ENCODE results near the gene BAIAP2. TPM values are rescaled to one million over a fixed set of nuclear protein-coding genes. Genes with fewer than 3 reads are reported as not detected.

The BAIAP2 gene
- total RNA-seq, 1 donor from 2014 or later, result 7.3 TPM

DNA sequence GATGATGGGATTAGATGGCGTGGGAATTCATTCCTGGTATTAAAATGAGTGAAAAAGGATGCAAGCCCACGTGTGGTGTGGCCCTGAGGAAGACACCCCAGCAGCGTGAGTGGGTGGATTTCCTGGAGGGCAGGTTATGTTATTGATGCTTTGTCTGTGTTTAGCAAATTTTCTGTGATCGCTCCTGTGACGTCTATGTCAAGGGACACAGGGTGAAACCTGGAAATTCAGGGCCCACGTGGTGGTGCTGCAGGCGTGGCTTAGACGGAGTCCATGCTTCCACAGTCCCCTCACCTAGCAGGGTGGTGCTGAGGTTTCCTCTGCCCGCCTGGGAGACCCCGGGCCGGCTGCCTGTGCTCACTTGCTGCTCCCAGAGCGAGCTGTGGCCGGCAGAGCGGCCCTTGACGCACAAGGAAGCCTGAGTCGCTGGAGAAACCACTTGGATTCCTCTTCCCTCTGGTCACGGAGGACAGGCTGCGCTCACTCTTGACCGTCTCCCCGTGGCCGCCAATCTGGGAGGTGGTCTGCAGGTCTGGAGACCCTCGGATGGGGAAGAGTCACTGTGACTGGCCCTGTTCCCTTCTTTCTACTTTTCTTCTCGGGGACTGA lies 23.4 kb downstream of the BAIAP2 start:
- H3K4me3 ChIP-seq (ENCODE audit: low read length in 3 of 3), result no peak overlapping the region
- peaks cover 6 to 17% (median 8%) of the 10 kb centered on the region in 3 donors for H3K4me1 ChIP-seq (ENCODE audit: control insufficient read depth in 3 of 3, insufficient read depth in 3 of 3, low read length in 3 of 3)
- H3K36me3 ChIP-seq (ENCODE audit: control insufficient read depth in 3 of 3, insufficient read depth in 3 of 3, low read length in 3 of 3), result peaks cover 0 to 2% (median 0%) of the 10 kb centered on the region in 3 donors
- H3K9me3 ChIP-seq (ENCODE audit: control insufficient read depth in 3 of 3, low read length in 3 of 3), result no peaks in the 10 kb centered on the region
- peak overlapping the region in 1 of 3 donors; percentile 16 for H3K9ac ChIP-seq (ENCODE audit: low read depth in 1 of 3, low read length in 3 of 3)
- no peak overlapping the region for H3K27ac ChIP-seq (ENCODE audit: low read depth, low read length)
- no peaks in the 10 kb centered on the region for H3K27me3 ChIP-seq (ENCODE audit: control insufficient read depth in 3 of 3, insufficient read depth in 3 of 3, low read length in 3 of 3)

DNA sequence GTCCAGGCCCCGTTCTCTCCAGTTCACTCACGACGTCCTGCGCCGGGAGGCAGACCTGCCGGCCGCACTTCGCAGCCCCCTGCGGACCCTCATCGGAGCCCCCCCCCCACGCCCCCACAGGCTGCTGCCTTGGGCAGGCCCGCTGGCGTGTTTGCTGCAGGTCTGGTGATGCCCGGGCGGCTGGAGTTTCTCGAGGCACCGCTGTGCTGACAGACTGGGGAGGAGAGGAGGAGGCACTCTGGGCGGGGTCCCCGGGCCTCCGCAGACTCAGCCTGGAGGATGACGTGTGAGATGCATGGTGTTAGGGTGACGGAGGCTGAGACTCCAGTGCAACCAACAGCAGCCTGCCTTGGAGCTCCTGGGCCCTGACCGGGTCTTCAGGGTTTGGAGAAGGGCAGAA lies 24.1 kb downstream of the BAIAP2 start:
- peaks cover 6 to 23% (median 12%) of the 10 kb centered on the region in 3 donors for H3K4me1 ChIP-seq (ENCODE audit: control insufficient read depth in 3 of 3, insufficient read depth in 3 of 3, low read length in 3 of 3)
- no peak overlapping the region for H3K9ac ChIP-seq (ENCODE audit: low read depth in 1 of 3, low read length in 3 of 3)
- H3K27ac ChIP-seq (ENCODE audit: low read depth, low read length), result no peak overlapping the region
- peaks cover 0 to 2% (median 0%) of the 10 kb centered on the region in 3 donors for H3K36me3 ChIP-seq (ENCODE audit: control insufficient read depth in 3 of 3, insufficient read depth in 3 of 3, low read length in 3 of 3)
- peaks cover 0 to 3% (median 0%) of the 10 kb centered on the region in 3 donors for H3K27me3 ChIP-seq (ENCODE audit: control insufficient read depth in 3 of 3, insufficient read depth in 3 of 3, low read length in 3 of 3)
- H3K9me3 ChIP-seq (ENCODE audit: control insufficient read depth in 3 of 3, low read length in 3 of 3), result no peaks in the 10 kb centered on the region
- no peak overlapping the region for H3K4me3 ChIP-seq (ENCODE audit: low read length in 3 of 3)

DNA sequence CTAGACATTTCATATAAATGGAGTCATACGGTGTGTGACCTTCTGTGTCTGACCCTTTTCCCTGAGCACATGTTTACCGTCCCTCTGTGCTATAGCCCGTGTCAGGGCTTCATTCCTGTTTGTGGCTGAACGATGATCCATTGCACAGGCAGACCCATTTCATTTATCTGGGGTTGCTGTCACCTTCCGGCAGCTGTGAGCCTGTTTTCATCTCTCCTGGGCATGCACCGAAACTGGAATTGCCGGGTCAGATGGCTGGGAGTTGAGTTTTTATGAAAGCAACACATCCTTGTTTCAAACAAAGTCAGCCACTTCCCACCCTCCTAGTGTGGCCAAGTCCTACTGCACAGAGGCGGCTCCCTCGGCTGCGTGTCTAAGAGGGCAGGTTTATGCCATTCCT lies 25.5 kb downstream of the BAIAP2 start:
- H3K4me1 ChIP-seq (ENCODE audit: control insufficient read depth in 3 of 3, insufficient read depth in 3 of 3, low read length in 3 of 3), result peaks cover 13 to 37% (median 26%) of the 10 kb centered on the region in 3 donors
- no peaks in the 10 kb centered on the region for H3K9me3 ChIP-seq (ENCODE audit: control insufficient read depth in 3 of 3, low read length in 3 of 3)
- H3K4me3 ChIP-seq (ENCODE audit: low read length in 3 of 3), result no peak overlapping the region
- H3K27me3 ChIP-seq (ENCODE audit: control insufficient read depth in 3 of 3, insufficient read depth in 3 of 3, low read length in 3 of 3), result peaks cover 0 to 3% (median 0%) of the 10 kb centered on the region in 3 donors
- H3K36me3 ChIP-seq (ENCODE audit: control insufficient read depth in 3 of 3, insufficient read depth in 3 of 3, low read length in 3 of 3), result peaks cover 0 to 2% (median 0%) of the 10 kb centered on the region in 3 donors
- no peak overlapping the region for H3K27ac ChIP-seq (ENCODE audit: low read depth, low read length)
- no peak overlapping the region for H3K9ac ChIP-seq (ENCODE audit: low read depth in 1 of 3, low read length in 3 of 3)

DNA sequence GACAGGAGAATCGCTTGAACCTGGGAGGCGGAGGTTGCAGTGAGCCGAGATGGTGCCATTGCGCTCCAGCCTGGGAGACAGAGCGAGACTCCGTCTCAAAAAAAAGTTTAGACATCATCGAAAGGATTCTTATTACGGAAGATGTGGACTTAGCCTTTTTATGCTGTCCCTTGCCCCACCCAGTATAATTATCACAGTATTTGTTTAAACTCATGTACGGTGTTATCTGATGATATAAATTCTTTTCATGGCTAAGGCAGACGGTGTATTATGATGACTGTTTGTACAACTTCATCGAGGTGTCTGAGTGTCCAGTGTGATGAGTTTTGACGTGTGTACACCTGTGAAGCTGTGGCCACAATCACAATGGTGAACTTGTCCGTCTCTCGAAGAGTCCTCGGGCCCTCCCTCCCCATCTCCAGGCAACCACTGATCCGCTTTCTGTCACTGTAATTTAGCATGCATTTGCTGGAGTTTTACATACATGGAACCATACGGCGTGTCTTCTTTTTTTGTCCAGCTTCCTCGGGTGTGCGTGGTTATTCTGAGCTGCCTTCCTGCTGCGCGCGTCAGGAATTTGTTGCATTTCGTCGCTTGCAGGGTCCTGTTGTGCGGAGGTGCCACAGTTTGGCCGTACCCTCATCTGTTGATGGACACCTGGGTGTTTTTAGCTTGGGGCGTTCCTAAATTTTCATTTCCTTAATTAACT lies 26.2 kb downstream of the BAIAP2 start:
- peaks cover 0 to 2% (median 0%) of the 10 kb centered on the region in 3 donors for H3K36me3 ChIP-seq (ENCODE audit: control insufficient read depth in 3 of 3, insufficient read depth in 3 of 3, low read length in 3 of 3)
- H3K4me1 ChIP-seq (ENCODE audit: control insufficient read depth in 3 of 3, insufficient read depth in 3 of 3, low read length in 3 of 3), result peaks cover 16 to 42% (median 32%) of the 10 kb centered on the region in 3 donors
- H3K9me3 ChIP-seq (ENCODE audit: control insufficient read depth in 3 of 3, low read length in 3 of 3), result no peaks in the 10 kb centered on the region
- H3K27me3 ChIP-seq (ENCODE audit: control insufficient read depth in 3 of 3, insufficient read depth in 3 of 3, low read length in 3 of 3), result peaks cover 0 to 3% (median 0%) of the 10 kb centered on the region in 3 donors
- H3K9ac ChIP-seq (ENCODE audit: low read depth in 1 of 3, low read length in 3 of 3), result no peak overlapping the region
- no peak overlapping the region for H3K4me3 ChIP-seq (ENCODE audit: low read length in 3 of 3)
- no peak overlapping the region for H3K27ac ChIP-seq (ENCODE audit: low read depth, low read length)

DNA sequence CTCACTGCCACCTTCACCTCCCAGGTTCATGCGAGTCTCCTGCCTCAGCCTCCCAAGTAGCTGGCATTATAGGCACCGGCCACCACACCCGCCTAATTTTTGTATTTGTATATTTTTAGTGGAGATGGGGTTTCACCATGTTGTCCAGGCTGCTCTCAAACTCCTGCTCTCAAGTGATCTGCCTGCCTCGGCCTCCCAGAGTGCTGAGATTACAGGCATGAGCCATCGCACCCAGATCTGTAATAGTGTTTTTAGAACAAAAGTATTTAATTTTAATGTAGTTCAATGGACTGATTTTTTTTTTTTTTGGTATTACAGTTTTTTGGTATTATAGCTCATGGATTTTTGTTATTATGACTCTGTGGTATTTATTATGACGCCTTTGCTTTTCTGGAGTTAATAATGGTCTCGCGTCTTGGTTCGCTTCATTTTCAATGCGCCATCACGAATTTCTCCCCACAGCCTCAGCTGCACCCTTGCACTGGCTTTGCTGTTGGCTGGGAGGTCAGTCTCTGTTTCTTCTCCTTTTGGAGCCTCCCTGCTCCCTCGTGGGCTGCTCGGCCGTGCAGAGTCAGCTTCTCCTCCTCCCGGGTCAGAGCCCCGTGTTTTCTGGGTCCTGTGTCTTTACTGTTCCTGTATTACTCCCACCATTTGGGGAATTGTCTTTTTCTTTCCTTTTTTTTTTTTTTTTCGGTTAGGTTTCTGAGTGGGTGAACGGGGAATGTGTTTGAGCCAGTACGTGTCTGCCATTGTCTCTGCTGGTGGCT lies 27.2 kb downstream of the BAIAP2 start:
- Histone ChIP-seq H3K27me3 (ENCODE audit: control insufficient read depth in 3 of 3, insufficient read depth in 3 of 3, low read length in 3 of 3) (peaks cover 0 to 3% (median 0%) of the 10 kb centered on the region in 3 donors), H3K9me3 (ENCODE audit: control insufficient read depth in 3 of 3, low read length in 3 of 3) (no peaks in the 10 kb centered on the region), H3K9ac (ENCODE audit: low read depth in 1 of 3, low read length in 3 of 3) (no peak overlapping the region), H3K4me3 (ENCODE audit: low read length in 3 of 3) (no peak overlapping the region), H3K4me1 (ENCODE audit: control insufficient read depth in 3 of 3, insufficient read depth in 3 of 3, low read length in 3 of 3) (peaks cover 14 to 36% (median 29%) of the 10 kb centered on the region in 3 donors), H3K36me3 (ENCODE audit: control insufficient read depth in 3 of 3, insufficient read depth in 3 of 3, low read length in 3 of 3) (peaks cover 0 to 2% (median 0%) of the 10 kb centered on the region in 3 donors), H3K27ac (ENCODE audit: low read depth, low read length) (no peak overlapping the region)

DNA sequence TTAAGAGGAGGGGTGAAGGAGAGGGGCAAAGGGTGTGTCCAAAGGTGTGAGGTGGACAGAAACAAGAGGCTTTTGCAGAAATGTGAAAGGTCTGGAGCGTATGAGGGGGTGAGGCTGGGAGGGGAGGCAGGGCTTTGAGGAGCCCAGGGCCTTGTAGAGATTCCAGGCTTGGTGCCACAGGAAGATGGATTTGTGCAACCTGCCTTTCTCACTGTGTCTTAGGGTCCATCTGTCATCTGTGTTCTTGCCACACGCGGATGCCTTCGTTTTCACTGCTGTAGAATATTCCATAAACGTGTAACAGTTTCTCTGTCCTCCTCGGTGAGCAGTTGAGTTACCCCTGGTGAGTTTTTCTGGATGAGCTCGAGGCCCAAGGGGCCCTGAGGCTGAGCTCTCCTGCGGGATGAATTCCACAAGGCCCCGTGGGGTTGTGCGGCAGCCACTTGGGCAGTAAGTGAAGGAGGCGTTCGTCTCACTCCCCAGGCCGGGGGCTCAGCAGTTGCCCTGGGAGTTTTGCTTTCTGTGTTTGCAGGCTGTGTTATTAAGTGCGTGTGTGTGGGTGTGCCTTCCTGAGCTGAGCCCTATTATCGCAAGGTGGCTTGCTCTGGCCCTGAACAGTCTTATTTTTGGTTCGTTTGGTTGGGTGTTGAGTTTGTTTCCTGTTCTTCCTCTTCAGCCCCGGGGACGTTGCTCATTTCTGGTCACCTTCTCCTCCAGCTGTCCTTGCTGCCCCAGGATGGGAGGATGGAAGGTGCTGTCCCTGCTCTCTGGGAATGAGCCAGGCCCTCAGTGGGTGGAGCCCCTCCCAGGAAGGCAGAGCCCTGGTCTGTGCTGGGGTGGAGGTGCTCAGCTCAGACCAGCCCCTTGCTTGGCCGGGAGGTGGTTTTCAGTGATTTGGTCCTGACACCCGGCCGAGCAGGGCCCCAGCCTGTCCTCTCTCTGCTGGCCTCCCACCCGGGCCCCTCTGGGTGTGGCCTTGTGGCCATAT lies 28.4 kb downstream of the BAIAP2 start:
- peak overlapping the region in 1 of 3 donors; percentile 50 for H3K9ac ChIP-seq (ENCODE audit: low read depth in 1 of 3, low read length in 3 of 3)
- peaks cover 10 to 29% (median 24%) of the 10 kb centered on the region in 3 donors for H3K4me1 ChIP-seq (ENCODE audit: control insufficient read depth in 3 of 3, insufficient read depth in 3 of 3, low read length in 3 of 3)
- H3K27ac ChIP-seq (ENCODE audit: low read depth, low read length), result no peak overlapping the region
- no peak overlapping the region for H3K4me3 ChIP-seq (ENCODE audit: low read length in 3 of 3)
- peaks cover 0 to 2% (median 0%) of the 10 kb centered on the region in 3 donors for H3K36me3 ChIP-seq (ENCODE audit: control insufficient read depth in 3 of 3, insufficient read depth in 3 of 3, low read length in 3 of 3)
- peaks cover 0 to 8% (median 8%) of the 10 kb centered on the region in 3 donors for H3K27me3 ChIP-seq (ENCODE audit: control insufficient read depth in 3 of 3, insufficient read depth in 3 of 3, low read length in 3 of 3)
- H3K9me3 ChIP-seq (ENCODE audit: control insufficient read depth in 3 of 3, low read length in 3 of 3), result no peaks in the 10 kb centered on the region

DNA sequence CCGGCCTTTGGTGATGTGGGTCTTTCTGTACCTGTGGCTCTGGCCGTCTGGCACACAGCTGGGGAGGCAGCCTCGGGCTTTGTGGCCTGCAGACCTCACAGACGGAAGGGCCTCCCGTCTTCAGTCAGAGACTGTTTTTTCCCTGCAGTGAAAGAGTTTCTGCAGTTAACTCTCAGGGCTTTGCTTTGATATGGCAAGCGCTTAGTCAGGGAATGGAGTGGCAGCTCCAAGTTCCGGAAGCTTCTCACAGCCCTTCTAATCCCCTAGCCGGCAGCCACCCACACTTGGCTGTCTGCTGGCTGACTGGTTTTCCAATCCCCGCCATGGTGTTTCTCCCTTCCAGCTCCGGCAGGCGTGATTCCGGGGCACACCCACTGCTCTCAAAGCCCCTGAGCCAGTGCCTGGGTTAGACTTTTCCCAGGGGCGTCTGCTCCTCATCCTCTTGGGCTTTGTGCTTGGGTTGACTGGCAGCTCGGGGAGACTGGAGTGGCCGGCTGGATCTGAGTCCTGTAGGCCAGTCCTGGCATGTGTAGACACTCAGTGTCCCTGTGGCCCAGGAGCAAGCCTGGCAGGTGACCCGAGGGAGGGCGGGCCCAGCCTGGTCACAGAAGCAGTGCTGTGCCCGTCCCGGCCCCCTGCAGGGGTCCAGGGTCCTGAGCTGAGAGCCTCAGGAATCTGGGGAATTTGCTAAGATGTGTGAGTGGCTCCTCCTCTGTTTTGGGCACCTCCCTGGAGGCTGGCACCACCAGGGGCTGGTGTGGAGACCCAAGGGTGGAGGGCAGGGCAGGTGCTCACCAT lies 29.9 kb downstream of the BAIAP2 start:
- peaks cover 0 to 17% (median 15%) of the 10 kb centered on the region in 3 donors for H3K27me3 ChIP-seq (ENCODE audit: control insufficient read depth in 3 of 3, insufficient read depth in 3 of 3, low read length in 3 of 3)
- peaks cover 10 to 36% (median 33%) of the 10 kb centered on the region in 3 donors for H3K4me1 ChIP-seq (ENCODE audit: control insufficient read depth in 3 of 3, insufficient read depth in 3 of 3, low read length in 3 of 3)
- H3K4me3 ChIP-seq (ENCODE audit: low read length in 3 of 3), result no peak overlapping the region
- peak overlapping the region in 2 of 3 donors; percentile 23 to 45 for H3K9ac ChIP-seq (ENCODE audit: low read depth in 1 of 3, low read length in 3 of 3)
- no peaks in the 10 kb centered on the region for H3K9me3 ChIP-seq (ENCODE audit: control insufficient read depth in 3 of 3, low read length in 3 of 3)
- H3K27ac ChIP-seq (ENCODE audit: low read depth, low read length), result no peak overlapping the region
- H3K36me3 ChIP-seq (ENCODE audit: control insufficient read depth in 3 of 3, insufficient read depth in 3 of 3, low read length in 3 of 3), result peaks cover 0 to 2% (median 0%) of the 10 kb centered on the region in 3 donors

DNA sequence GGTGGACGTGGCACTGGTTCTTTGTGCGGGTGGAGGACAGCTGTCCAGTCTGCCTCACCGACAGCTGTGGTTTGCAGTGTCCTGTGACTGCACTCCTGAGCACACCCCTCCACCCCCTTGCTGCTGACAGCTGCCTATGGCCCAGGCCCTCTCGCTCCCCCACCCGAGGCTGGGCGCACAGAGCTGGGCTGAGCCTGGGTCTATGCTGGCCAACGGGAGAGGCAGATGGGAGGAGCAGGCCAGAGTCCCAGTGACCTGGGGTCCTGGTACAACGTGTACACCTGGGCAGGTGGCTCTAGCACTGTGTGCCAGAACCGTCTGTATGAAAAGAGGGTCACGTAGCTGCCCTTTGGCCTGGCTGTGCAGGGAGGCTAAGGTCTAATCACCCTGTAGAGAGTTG lies 30.5 kb downstream of the BAIAP2 start:
- H3K4me1 ChIP-seq (ENCODE audit: control insufficient read depth in 3 of 3, insufficient read depth in 3 of 3, low read length in 3 of 3), result peaks cover 10 to 36% (median 33%) of the 10 kb centered on the region in 3 donors
- H3K36me3 ChIP-seq (ENCODE audit: control insufficient read depth in 3 of 3, insufficient read depth in 3 of 3, low read length in 3 of 3), result peaks cover 0 to 2% (median 0%) of the 10 kb centered on the region in 3 donors
- peaks cover 0 to 17% (median 15%) of the 10 kb centered on the region in 3 donors for H3K27me3 ChIP-seq (ENCODE audit: control insufficient read depth in 3 of 3, insufficient read depth in 3 of 3, low read length in 3 of 3)
- H3K9ac ChIP-seq (ENCODE audit: low read depth in 1 of 3, low read length in 3 of 3), result peak overlapping the region in 1 of 3 donors; percentile 16
- H3K4me3 ChIP-seq (ENCODE audit: low read length in 3 of 3), result no peak overlapping the region
- no peak overlapping the region for H3K27ac ChIP-seq (ENCODE audit: low read depth, low read length)
- H3K9me3 ChIP-seq (ENCODE audit: control insufficient read depth in 3 of 3, low read length in 3 of 3), result no peaks in the 10 kb centered on the region

Measured in skeletal muscle tissue (tissue), 4 donors.